ENCODE data around the gene DLG2. TPM values are rescaled to one million over a fixed set of nuclear protein-coding genes. Genes with fewer than 3 reads are reported as not detected.

Gene DLG2
- total and polyA plus RNA-seq, 9 of the 15 experiments (the other 6 are each of a cell fraction or from before 2014, with no cell fraction given), result 0.52 to 1.6 (median 0.95) TPM

DNA sequence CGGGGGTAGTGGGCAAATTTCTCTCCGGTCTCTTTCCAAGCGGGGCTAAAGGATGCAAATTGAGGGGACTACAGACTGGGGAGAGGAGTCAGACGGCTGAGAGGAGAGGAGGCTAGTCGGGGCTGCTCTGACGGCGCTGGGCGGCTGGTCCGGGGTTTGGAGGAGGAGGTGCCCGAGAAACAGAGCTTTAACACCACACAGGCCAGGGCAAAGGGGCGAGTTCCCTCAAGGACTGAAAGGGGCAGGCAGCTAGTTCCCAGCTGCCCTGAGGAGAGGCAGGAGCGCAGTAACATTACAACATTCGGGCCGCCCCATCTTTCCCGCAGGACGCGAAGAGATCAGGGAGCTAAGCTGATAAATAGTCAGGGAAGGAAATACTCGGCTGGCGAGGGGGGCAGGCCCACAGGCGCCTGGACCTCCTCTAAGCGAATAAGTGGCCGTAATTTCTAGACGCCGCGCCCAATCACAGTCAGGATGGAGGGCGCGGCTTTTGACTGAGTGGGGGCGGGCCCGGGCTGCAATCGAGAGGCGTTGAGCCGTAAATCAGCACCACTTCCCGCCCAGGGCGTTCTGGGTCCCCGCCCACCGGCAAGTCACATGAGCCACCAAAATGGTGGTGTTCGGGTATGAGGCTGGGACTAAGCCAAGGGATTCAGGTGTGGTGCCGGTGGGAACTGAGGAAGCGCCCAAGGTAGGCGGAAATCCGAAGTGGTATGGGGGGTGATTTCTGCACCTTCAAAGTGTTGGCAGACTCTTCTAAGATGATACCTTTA, 1.0 kb upstream of the DLG2 start, which contains the start of gene TMEM126B (continued):
- 0 out of 2 replicates have a peak, but pooled peaks have one; percentile 9 for TF ChIP-seq ZBTB17 (CRISPR knock-in tag; IDR thresholded peaks at IDR 0.05)
- TF ChIP-seq FOXJ2 (tag; IDR thresholded peaks at IDR 0.05), result 0 out of 2 replicates have a peak, but pooled peaks have one; percentile 19
- no peak for TF ChIP-seq ZNF146 (CRISPR knock-in tag; IDR thresholded peaks at IDR 0.05; ENCODE audit: unreplicated experiment)
- no peak for TF ChIP-seq ZNF232 (CRISPR knock-in tag; IDR thresholded peaks at IDR 0.05)
- TF ChIP-seq ZNF561 (CRISPR knock-in tag; conservative IDR thresholded peaks at IDR 0.05), result no peak
- TF ChIP-seq CCAR2 (IDR thresholded peaks at IDR 0.05; ENCODE audit: low read depth, low read length), result no peak
- peak; percentile 49; the same call in 1 of the 2 replicates for TF ChIP-seq GABPA (tag; conservative IDR thresholded peaks at IDR 0.05; ENCODE audit: low read depth)
- TF ChIP-seq LARP7 (IDR thresholded peaks at IDR 0.05), result no peak
- TF ChIP-seq EP400 (IDR thresholded peaks at IDR 0.05), result peak; percentile 77
- TF ChIP-seq ZNF124 (CRISPR knock-in tag; IDR thresholded peaks at IDR 0.05), result no peak
- TF ChIP-seq POLR2B (IDR thresholded peaks at IDR 0.05; ENCODE audit: low read depth, partially characterized antibody), result peak; percentile 77
- TF ChIP-seq, protein P1, sequence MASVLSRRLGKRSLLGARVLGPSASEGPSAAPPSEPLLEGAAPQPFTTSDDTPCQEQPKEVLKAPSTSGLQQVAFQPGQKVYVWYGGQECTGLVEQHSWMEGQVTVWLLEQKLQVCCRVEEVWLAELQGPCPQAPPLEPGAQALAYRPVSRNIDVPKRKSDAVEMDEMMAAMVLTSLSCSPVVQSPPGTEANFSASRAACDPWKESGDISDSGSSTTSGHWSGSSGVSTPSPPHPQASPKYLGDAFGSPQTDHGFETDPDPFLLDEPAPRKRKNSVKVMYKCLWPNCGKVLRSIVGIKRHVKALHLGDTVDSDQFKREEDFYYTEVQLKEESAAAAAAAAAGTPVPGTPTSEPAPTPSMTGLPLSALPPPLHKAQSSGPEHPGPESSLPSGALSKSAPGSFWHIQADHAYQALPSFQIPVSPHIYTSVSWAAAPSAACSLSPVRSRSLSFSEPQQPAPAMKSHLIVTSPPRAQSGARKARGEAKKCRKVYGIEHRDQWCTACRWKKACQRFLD (CRISPR knock-in tag; IDR thresholded peaks at IDR 0.05), result peak; percentile 29; the same call in 1 of the 2 replicates
- peak; percentile 90 for TF ChIP-seq NFRKB (IDR thresholded peaks at IDR 0.05; ENCODE audit: low read depth)
- TF ChIP-seq, protein P2, sequence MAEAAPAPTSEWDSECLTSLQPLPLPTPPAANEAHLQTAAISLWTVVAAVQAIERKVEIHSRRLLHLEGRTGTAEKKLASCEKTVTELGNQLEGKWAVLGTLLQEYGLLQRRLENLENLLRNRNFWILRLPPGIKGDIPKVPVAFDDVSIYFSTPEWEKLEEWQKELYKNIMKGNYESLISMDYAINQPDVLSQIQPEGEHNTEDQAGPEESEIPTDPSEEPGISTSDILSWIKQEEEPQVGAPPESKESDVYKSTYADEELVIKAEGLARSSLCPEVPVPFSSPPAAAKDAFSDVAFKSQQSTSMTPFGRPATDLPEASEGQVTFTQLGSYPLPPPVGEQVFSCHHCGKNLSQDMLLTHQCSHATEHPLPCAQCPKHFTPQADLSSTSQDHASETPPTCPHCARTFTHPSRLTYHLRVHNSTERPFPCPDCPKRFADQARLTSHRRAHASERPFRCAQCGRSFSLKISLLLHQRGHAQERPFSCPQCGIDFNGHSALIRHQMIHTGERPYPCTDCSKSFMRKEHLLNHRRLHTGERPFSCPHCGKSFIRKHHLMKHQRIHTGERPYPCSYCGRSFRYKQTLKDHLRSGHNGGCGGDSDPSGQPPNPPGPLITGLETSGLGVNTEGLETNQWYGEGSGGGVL (CRISPR knock-in tag; IDR thresholded peaks at IDR 0.05), result no peak
- TF ChIP-seq RB1 (IDR thresholded peaks at IDR 0.05; ENCODE audit: low read depth), result peak; percentile 91
- TF ChIP-seq HLTF (IDR thresholded peaks at IDR 0.05), result peak; percentile 66; the same call in 1 of the 2 replicates
- no peak for TF ChIP-seq MED1 (CRISPR knock-in tag; IDR thresholded peaks at IDR 0.05; ENCODE audit: borderline replicate concordance)
- TF ChIP-seq ZBTB7A (IDR thresholded peaks at IDR 0.05; ENCODE audit: borderline replicate concordance, control insufficient read depth, low read depth, low read length), result no peak; the same call in 1 of the 2 replicates
- TF ChIP-seq KAT7 (CRISPR knock-in tag; IDR thresholded peaks at IDR 0.05; ENCODE audit: borderline replicate concordance), result peak; percentile 14; the same call in 1 of the 2 replicates
- peak; percentile 86 for TF ChIP-seq SUPT5H (IDR thresholded peaks at IDR 0.05)
- 0 out of 2 replicates have a peak, but pooled peaks have one; percentile 23 for TF ChIP-seq NCOA1 (IDR thresholded peaks at IDR 0.05; ENCODE audit: low read depth)
- TF ChIP-seq, protein P3, sequence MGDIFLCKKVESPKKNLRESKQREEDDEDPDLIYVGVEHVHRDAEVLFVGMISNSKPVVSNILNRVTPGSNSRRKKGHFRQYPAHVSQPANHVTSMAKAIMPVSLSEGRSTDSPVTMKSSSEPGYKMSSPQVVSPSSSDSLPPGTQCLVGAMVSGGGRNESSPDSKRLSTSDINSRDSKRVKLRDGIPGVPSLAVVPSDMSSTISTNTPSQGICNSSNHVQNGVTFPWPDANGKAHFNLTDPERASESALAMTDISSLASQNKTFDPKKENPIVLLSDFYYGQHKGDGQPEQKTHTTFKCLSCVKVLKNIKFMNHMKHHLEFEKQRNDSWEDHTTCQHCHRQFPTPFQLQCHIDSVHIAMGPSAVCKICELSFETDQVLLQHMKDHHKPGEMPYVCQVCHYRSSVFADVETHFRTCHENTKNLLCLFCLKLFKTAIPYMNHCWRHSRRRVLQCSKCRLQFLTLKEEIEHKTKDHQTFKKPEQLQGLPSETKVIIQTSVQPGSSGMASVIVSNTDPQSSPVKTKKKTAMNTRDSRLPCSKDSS (IDR thresholded peaks at IDR 0.05; ENCODE audit: low read depth, partially characterized antibody), result no peak
- TF ChIP-seq SAP30 (IDR thresholded peaks at IDR 0.05; ENCODE audit: borderline replicate concordance, insufficient read depth, low read depth, low read length, poor library complexity, severe bottlenecking), result peak; percentile 43
- peak; percentile 36; the same call in 1 of the 2 replicates for TF ChIP-seq L3MBTL2 (IDR thresholded peaks at IDR 0.05)
- TF ChIP-seq FOXJ3 (CRISPR knock-in tag; IDR thresholded peaks at IDR 0.05), result no peak

Measured in K562 (cell line).